ENCODE results near the gene SPSB2.

SPSB2 gene

GRCh38 chr12:6821591-6822425 is 51.3 kb downstream of the SPSB2 start, which contains the start of gene GPR162:
TSS of gene GPR162 (plus strand) at chr12:6821821. CDS start at chr12:6823899, 2,078 bp downstream.
- H3K4me1 ChIP-seq (ENCODE audit: insufficient read depth, low read length, severe bottlenecking), result no peaks in the 10 kb centered on the region

More at GRCh38 chr12:6821591-6822425, 51.3 kb downstream of the SPSB2 start, which contains the start of gene GPR162:
- H3F3A ChIP-seq (ENCODE audit: insufficient read depth, low read length), result no peaks in the 10 kb centered on the region
- peaks cover 9% of the 10 kb centered on the region; the same call in 1 of the 2 replicates for H3K27me3 ChIP-seq (ENCODE audit: insufficient read depth, low read length)
- H3K4me3 ChIP-seq (ENCODE audit: low read depth, low read length, poor library complexity, severe bottlenecking), result no peak within 1 kb of the TSS
- TF ChIP-seq CTCF (IDR thresholded peaks at IDR 0.05; ENCODE audit: low read length) (no peak), EZH2 (IDR thresholded peaks at IDR 0.05; ENCODE audit: borderline replicate concordance, low read length) (no peak)
- no peak within 1 kb of the TSS for H3K4me2 ChIP-seq (ENCODE audit: low read length)
- no peaks in the 10 kb centered on the region for H3K79me2 ChIP-seq (ENCODE audit: insufficient read depth, low read length)
- no peak within 1 kb of the TSS for H3K27ac ChIP-seq (ENCODE audit: low read depth, low read length, poor library complexity, severe bottlenecking)
- H3K9ac ChIP-seq (ENCODE audit: low read length), result no peak within 1 kb of the TSS
- H3K36me3 ChIP-seq (ENCODE audit: insufficient read depth, low read length), result no peaks in the 10 kb centered on the region
- no peaks in the 10 kb centered on the region for H4K20me1 ChIP-seq (ENCODE audit: insufficient read depth, low read length)
- no peaks in the 10 kb centered on the region for H3K9me2 ChIP-seq (ENCODE audit: low read depth, low read length)
- no peak within 1 kb of the TSS for H2AFZ ChIP-seq (ENCODE audit: low read length)
- H3K9me3 ChIP-seq (ENCODE audit: low read length), result no peaks in the 10 kb centered on the region
